Measurements from ENCODE around the gene MYEOV.

The MYEOV gene

DNA sequence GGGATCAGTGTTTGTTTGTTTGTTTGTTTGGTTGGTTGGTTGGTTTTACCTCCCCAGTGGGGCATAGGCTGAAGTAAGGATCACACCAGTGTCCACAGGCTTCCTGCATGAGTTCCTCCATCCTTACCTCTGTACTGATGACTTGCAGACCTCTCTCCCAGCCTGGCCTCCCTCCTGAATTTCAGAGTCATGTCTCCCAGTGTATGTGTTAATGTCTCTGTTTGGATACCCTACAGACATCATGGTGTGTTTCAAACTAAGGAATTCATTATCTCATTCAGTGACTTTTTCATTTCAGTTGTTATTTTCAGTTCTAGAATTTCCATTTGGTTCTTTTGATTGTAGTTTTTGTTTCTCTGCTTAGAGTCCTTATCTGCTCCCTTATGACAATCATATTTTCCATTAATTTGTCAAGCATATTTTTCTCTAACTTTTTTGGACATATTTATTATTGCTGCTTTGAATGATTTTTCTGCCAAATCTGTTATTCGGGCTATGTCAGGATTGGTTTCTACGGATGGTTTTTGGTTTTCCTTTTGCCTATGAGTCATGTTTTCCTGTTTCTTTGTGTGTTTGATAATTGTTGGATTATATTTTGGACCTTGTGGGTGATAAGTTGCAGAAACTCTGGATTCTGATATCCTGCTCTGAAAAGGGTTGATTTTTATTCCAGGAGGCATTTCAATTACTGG, 23.6 kb downstream of the MYEOV start:
- no peak for DNase-seq (ENCODE audit: low spot score)

DNA sequence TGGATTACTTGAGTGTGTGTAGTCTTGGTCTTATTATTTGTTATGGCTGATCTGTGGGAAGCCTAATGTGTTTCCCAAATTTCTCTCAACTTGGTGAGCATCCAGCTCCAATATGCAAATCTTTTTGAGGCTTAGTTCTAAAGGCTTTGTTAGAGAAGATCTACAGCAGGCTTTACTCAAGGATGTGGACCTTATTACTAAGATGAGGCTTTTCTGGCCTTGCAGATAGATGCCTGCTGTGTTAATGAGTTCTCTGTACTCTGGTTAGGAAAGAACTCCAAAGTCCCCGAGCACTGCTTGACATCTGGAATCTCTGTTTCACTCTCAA, 24.1 kb downstream of the MYEOV start:
- DNase-seq (ENCODE audit: low spot score): no peak

DNA sequence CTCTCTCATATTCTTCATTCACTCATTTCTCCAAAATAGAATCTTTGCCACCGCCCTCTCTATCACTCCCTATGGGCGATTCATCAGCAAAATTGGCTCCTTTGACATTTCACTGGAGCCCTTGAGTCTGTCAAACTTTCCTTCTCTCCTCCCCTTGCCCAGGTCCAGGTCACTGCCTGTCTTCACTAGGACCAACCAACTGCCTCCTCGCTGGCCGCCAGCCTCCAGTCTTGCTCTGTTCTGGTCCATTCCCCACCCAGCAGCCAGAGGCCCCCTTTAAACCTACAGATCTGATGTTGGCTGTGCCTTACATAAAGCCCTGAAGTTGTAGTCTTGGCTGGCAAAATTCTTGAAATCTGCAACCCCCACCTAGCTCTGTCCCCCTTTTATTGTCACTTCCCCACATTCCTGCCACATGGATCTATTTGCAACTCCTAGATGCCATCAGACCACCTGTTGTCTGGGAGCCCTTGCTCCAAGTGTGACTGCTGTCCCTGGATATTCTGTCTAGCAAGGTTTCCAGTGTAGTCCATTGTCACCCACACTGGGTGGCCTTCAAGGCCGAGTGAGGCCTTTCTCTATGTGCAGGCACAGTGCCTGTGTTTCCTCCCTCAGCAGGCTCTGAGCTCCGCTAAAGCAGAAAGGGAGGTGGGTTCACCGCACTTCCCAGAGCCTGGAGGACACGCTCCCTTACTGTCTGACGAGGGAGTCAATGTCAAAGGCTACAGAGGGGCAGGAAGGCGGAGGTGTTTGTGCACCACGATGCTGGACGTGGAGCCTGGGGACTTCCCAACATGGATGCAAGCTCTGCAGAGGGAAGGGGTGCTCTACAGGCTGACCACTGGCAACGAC, 25.5 kb downstream of the MYEOV start:
- DNase-seq (ENCODE audit: low spot score): no peak

DNA sequence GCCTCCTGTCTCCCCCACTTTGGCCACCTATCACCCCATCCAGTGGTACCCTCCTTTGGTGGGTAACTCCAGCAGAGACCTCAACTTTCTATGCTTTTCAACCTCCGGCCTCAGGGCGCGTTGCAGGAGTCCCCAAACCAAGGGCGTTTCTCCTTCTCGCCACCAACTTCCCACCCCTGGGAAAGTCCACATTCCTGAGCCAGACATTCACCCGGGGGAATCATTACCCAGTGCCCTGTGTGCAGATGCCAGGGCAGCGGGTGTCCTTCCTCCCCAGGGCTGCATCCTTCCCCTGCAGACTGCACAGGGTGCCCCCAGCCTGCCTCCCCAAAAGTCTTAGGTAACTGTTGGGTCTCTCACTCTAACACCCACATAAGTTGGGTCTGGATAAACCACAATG, 26.4 kb downstream of the MYEOV start:
- DNase-seq (ENCODE audit: low spot score): no peak

DNA sequence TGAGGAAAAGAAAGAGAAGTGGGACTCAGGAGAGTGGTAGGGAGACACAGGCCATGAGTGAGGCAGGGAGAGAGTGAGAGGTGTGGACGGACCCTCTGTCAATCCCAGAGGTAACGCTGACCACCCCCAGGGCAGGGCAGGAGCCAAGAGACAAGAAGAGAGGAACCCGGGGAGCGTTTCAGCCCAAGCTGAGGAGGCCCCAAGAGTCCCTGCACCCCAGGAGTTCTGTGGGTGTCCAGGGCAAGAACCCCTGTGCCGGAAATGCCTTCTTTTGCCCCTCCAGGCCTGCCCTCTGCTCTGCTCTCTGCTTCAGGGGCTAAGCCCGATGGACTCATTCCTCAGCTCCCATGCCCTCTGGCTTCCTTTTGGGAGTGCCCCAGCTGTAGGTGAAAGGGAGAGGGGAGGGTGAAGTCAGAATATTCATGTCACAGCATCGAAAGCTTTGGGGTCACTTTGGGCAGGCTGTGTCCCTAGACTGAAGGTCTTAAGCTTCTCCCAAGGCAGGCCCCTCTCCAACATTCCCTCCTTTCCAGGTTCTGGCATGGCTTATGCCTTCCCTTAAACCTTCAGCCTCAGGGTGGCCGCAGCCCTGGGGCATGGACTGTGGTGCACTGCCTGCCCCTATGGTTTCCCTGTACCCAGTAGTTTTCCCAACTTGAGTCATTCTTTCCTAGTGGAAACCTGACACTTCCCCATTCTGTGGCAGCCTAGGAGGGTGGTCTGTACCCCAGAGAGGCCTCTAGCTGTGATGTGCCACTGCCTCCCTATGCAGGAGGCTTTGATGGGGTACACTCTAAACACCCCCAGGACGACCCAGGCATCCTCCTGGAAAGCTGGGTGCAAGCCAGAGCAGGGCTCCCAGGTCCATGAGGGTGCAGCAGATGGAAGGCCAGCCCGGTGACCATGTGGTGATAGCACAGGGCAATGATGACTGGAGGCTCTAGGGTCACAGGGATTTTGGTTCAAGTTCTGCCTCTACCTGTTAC, 27.1 kb downstream of the MYEOV start:
- no peak for DNase-seq (ENCODE audit: low spot score)

DNA sequence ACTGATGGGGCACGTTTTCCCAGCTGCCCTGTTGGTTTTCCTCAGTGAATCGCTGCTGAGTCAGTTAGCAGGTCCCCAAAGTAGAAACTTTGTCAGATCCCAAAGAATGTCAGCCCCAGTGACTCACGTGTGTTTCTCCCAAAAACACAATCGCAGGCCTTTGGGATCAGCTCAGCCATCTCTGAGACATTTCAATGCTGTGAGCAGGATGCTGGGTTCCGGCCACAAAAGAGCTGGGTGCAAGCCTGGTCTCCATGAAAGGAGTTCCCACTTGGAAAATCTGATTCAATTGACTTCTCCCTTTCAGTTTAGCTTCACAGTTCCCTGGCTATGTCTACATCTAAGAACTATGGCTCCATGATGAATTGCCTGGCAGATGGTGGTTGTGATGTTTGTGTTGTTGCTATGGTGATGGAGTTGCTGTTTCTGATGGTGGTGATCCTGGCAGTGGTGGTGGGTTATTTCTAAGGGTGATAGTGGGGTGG, 28.0 kb downstream of the MYEOV start:
- no peak for DNase-seq (ENCODE audit: low spot score)

DNA sequence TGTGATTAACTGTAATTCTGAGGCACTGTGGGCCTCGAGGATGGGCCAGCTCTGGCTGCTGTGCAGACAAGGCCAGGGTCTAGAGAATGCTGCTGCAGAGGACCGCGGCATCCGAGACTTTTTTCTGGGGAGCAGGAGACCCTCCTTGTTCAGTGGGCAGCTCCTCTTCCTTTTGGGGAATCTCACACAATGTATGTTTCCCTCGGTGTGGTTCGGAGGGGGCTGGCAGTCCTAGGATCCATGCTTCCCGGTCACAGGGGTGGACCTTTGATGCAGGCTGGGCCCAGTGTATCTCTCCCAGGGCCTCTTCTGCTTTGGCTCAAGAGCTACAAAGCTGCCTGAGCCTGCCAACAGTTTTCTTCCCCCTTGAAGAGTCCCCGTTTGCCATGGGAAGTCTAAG, 31.5 kb downstream of the MYEOV start:
- no peak for DNase-seq (ENCODE audit: low spot score)

DNA sequence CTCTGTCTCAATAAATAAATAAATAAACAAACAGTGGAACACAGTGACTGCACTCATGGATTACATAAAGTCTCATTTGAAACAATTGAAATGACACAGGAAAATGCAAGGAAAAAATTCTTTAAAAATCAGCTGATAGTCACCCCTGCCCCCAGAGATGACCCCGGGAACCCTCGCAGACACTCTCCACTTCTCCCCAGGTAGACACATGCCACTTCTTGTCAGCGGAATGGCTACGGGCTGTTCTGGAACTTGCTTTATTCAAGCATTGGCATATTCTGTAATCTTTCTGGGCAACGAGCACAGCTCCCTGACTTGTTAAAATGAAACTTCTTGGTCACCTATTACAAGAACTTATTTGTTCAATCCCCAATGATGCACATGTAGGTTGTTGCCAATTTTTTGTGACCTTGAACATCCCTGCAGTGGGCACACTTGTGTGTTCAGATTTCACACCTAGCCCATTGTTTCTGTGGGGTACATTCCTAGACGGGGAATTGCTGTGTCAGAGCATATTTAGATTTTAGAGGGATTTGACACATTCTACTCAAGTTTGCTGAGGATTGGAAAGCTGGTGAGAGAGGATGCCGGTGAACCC, 32.8 kb downstream of the MYEOV start:
- DNase-seq (ENCODE audit: low spot score): no peak

DNA sequence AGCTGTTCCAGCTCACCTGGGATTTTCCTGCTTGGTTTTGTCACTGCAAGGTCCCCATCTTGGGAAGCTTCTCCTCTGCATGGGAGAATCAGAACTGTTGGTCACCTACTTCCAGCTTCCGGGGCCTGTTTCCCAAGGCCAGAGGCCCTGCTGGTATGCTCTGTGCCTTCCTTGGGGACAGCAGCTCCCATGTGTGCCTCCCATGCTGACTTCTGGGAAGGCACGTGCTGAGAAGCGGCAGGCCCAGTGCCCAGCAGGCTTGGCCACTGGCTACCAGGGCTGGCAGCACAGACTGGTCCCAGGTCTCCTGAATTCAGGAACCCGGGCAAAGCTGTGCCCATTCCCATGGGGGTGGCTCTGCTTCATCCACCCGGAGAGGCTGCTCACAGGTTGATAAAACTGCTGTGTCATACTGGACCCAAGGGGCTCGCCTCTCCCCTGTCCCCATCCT, 33.8 kb downstream of the MYEOV start:
- no peak for DNase-seq (ENCODE audit: low spot score)

DNA sequence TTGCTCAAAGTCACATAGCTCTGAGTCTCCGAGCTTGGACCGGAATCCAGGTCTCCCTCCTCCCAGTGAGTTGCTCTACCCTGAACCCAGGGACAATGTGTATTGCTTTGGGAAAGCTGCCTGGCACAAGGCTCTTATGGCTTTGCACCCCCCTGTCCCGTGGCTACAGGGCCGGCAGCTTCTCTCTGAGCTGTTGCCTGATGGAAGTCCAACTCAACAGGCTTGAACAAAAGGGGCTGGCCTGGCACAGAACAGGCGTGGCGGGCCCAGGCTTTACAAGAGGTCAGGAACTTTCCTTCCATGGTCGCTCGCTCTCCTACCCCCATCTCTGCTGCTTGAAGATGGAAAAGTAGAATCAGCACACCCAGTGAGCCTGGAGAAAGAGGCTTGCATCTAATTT, 34.3 kb downstream of the MYEOV start:
- no peak for DNase-seq (ENCODE audit: low spot score)

DNA sequence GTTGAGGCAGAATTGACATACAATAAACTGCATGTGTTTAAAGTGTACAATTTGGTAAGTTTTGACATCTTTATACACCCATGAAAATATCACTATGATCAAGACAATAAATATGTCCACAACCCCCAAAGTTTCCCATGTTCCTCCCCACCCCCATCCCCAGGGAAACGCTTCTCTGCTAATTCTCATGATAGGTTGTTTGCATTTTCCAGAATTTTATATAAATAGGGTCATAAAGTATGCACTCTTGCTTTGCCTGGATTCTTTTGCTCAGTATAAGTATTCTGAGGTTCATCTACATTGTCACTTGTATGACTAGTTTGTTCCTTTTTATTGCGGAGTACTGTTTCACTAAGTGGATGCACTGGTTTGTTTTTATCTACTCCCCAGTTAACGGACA, 35.6 kb downstream of the MYEOV start:
- no peak for DNase-seq (ENCODE audit: low spot score)

DNA sequence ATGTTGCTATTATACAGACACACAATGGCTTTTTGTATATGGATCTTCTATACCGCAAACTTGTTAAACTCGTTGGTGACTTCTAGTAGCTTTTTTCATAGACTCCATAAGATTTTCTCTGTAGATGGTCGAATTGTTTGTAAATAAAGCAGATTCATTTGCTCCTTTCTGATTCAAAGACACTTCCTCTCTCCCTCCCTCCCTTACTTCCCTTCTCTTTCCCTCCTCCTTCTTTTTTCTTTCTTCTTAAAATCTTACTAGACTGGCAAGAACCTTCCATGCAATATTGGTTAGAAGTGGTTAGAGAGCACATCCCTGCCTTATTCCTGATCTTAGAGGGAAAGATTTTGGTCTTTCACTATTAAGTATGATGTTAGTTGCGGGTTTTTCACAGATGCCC, 36.4 kb downstream of the MYEOV start:
- no peak for DNase-seq (ENCODE audit: low spot score)

DNA sequence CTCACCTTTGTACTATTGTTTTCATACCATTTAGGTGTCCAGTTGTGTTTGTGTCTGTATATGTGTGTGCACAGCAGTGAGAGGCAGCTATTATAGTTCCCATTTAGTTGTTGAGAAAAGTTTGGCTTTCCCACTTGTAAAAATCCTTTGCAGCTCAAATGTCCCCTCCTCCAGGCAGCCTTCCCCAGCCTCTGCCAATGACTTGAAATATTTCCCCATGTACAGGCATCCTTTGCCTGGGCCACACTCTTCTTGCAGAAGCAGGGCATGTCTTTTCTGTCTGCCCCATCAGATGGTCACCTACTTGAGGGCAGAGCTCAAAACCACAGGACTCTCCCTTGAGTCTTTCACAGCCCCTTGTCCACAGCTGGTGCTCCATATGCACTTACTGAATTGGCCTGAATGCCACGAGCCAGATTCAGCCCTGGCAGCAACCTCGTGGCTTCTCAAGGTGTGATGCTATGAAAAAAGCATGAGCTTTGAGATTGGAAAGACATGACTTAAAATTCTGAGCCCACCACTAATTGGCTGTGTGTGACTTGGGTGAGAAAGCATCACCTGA, 39.3 kb downstream of the MYEOV start:
- DNase-seq (ENCODE audit: low spot score): no peak

DNA sequence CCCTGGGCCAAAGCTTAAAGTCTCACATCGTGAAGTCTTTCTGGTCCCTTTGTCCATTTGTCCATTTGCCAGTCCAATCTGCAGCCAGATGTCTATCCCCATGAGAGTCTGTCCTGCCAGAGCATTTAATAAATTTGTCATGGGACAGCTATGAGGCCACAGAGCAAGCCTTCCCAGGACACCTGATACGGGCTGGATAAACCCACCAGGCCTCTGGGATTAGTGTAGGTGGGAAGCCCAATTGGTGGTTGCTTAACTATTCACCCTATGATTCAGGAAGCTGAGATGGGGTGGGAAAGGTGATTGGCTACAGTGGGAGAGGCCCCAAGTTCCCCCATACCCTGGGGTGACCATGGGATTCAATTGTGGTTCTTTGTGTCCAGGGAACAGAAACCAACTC, 39.9 kb downstream of the MYEOV start:
- no peak for DNase-seq (ENCODE audit: low spot score)

DNA sequence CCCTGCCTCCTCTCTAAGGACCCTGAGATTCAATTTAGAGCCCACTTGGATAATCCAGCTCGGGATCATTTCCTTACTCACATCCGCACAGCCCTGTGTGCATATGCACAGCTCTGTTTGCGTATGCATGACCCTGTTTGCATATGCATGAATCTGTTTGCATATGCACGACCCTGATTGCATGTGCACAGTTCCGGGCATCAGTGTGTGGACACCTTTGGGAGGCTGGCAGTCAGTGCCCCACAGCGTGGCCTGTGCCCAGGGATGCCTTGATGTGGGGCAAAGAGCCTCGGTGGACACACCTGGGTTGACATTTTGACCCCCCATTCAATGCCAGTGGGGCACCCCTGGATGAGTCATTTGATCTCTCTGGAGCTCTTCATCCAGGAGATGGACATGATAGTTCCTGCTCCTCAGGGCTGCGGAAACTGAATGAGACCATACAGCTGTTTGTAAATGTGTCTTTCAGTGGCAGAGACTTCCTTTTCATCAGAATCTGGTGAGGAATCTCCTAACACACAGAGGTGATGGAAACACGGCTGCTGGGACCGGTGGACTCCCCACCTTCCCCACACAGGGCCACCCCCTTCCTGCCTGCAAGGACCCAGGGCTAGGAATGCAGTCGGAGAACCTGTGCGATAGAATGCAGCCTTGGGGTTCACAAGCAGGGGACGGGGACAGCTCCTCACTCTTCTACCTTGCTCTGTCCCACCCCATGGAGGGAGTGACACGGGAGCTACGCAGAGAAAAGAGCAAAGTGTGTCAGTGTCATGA, 41.2 kb downstream of the MYEOV start:
- DNase-seq (ENCODE audit: low spot score): no peak

DNA sequence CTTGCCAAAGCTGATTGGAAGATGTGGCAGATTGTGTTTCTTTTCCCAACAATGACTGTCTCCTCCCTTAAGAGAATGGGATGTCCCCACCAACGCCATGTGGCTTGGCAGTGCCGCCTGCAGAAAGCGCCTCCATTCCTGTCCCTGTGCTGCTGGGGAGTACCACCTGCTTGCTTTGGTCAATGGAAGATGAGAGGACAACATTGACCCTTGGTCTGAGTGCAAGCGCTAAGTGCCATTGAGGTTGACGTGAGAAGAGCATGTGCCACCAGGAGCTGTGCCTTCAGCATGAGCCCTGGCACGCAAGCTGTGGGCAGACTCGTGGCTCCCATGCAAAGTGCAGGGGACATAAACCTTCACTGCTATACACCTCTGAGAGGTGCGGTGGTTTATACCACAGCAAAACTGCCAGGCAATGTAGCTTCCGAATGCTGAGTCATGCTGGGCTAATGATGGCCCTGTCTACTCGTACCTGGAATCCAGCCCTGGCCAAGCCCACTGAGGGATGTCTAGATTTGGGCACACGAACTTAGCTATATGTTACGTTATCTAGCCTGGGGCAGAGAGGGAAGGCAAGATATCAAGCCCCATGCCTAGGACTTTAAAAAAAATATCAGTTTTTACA, 41.9 kb downstream of the MYEOV start:
- DNase-seq (ENCODE audit: low spot score): no peak

DNA sequence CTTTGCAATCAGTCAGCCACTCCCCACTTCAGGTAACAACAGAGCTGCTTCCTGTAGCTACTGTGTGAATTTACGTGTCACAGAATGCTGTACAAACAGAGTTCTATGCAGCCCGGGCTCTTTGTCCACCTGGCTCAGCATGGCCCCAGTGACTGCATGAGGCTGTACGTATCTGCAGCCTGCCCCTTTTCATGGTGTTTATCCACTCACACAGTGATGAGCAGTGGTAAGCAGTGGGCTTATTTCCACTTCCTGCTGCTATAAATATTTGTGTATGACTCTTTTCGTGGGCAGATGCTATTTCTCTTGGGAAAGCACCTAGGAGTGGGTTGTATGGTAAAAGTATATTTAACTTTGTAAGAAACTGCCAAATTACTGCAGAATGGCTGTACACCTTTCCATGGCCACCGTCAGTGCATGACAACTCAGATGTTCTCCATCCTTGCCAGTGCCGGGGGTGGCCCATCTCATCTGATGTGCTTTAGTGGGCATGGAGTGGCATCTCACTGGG, 43.3 kb downstream of the MYEOV start:
- DNase-seq (ENCODE audit: low spot score): no peak

DNA sequence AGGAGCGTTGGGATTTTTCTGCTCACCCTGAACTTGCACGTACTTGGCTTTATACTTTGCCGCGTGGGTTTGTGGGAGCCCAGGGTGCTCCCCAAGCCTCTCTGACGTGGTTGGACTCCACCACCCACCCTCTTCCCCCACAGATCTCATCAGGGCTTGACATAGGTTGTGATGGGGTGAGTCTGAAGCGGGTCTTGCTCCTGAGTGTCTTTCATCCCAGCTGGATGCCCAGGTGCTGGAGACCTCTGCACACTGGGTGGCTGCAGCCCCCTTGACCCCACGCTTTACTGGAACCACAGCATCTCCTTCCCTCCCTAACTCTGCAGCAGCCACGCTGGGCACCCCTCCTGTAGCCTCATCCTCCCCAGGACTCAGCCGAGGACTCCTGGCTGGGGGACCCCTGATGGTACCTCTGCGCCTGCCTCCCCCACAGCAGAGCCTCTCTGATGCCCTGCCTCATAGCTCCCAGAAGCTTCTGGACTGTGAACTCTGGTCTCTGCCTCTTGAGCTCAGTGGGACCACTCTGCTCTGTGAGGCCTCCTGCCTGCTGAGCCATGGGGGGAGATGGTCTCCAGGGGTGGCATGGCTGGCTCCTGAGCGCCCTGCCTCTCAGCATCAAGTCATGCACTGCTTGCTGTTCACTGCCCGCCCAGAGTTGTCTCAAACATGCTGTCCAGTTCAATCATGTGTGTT, 45.2 kb downstream of the MYEOV start:
- no peak for DNase-seq (ENCODE audit: low spot score)

DNA sequence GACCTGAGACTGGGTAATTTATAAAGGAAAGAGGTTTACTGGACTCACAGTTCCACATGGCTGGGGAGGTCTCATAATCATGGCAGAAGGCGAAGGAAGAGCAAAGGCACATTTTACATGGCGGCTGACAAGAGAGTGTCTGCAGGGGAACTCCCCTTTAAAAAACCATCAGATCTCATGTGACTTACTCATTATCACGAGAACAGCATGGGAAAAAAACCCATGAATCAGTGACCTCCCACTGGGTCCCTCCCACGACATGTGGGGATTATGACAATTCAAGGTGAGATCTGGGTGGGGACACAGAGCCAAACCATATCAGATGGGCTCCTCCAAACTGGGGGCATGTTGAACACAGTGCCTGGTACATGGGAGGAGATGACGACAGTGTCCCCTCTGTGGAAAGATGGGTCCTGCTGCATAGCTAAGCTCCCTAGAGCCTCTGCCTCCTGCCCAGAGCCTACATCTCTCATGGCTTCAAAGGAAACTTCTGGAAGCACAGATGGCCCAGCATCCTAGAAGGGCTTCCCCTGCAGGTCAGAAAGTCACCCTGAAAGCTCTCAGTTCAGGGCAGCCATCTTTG, 46.1 kb downstream of the MYEOV start:
- DNase-seq (ENCODE audit: low spot score): no peak

Data from COLO829 (cell line).